ENCODE results near the gene ISCA2. TPM values are rescaled to one million over a fixed set of nuclear protein-coding genes. Genes with fewer than 3 reads are reported as not detected.

The ISCA2 gene
- total and polyA plus RNA-seq, 2 donors (not counting 1 experiment from before 2014, with no cell fraction given) = 14.1 to 28.3 TPM

DNA sequence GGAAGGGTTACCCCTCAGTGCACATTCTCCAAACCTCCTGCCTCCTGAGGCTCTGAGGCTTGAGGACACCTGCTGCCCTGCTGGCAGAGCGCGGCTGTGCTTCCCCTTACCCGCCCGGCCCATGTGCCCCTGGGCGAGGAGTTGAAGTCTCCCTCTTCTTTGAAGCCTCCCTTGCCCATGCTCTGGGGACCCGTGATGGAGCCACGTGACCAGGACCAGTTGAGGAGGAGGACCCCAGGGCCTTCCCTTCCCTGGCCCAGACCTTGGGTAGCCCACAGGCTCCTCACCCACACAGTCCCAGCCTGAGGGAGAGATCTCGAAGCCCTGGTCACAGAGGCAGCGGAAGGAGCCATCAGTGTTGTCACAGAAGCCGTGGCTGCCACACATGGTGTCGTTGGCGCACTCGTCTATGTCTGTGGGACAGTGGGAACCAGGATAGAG is 12.9 kb downstream of the ISCA2 start:
- WGBS (ENCODE audit: insufficient coverage) = 32% methylated on average over 12 of the region's 13 CpGs
- Histone ChIP-seq H3K4me1 (ENCODE audit: control insufficient read depth in 2 of 2, insufficient read depth in 2 of 2, low read length in 2 of 2) (peaks cover 12 to 18% of the 10 kb centered on the region in 2 donors), H3K27ac (ENCODE audit: low read length in 2 of 2) (no peak overlapping the region), H2AFZ (ENCODE audit: insufficient read depth, low read depth, low read length, poor library complexity, severe bottlenecking) (no peak overlapping the region), H3K4me3 (ENCODE audit: control extremely low read depth in 1 of 5, extremely low read depth in 1 of 5, insufficient read depth in 1 of 5, low read depth in 2 of 5, low read length in 4 of 5) (no peak overlapping the region), H3K27me3 (replicated peaks in 1 of 4; ENCODE audit: control extremely low read depth in 1 of 4, control insufficient read depth in 3 of 4, insufficient read depth in 4 of 4, low read length in 3 of 4) (peaks cover 0 to 5% (median 0%) of the 10 kb centered on the region in 4 experiments), H3K4me2 (replicated peaks; ENCODE audit: low read depth, low read length, poor library complexity, severe bottlenecking) (peak overlapping the region; percentile 59), H3K79me2 (ENCODE audit: control insufficient read depth, insufficient read depth, low read length) (no peaks in the 10 kb centered on the region), H4K20me1 (ENCODE audit: control insufficient read depth, insufficient read depth, low read length, poor library complexity, severe bottlenecking) (no peaks in the 10 kb centered on the region), H3K36me3 (replicated peaks in 1 of 2; ENCODE audit: control extremely low read depth in 1 of 2, control insufficient read depth in 1 of 2, extremely low read depth in 1 of 2, insufficient read depth in 2 of 2, low read length in 1 of 2) (no peaks in the 10 kb centered on the region), H3K9ac (ENCODE audit: low read length) (no peak overlapping the region), H3K9me3 (ENCODE audit: control extremely low read depth in 1 of 3, control insufficient read depth in 2 of 3, insufficient read depth in 1 of 3, low read length in 2 of 3) (no peaks in the 10 kb centered on the region)
- ChIA-PET POLR2A (no interaction called here), CTCF (no interaction called here)
- H3K4me3 Mint-ChIP-seq = no peak overlapping the region
- no peaks in the 10 kb centered on the region for H3K9me3 Mint-ChIP-seq (ENCODE audit: insufficient read depth)
- intact Hi-C loops (cut with micrococcal nuclease) = no loop called here
- ATAC-seq (ENCODE audit: low read depth) (peak; percentile 49), DNase-seq (peak; percentile 51)
- TF ChIP-seq, protein P1, sequence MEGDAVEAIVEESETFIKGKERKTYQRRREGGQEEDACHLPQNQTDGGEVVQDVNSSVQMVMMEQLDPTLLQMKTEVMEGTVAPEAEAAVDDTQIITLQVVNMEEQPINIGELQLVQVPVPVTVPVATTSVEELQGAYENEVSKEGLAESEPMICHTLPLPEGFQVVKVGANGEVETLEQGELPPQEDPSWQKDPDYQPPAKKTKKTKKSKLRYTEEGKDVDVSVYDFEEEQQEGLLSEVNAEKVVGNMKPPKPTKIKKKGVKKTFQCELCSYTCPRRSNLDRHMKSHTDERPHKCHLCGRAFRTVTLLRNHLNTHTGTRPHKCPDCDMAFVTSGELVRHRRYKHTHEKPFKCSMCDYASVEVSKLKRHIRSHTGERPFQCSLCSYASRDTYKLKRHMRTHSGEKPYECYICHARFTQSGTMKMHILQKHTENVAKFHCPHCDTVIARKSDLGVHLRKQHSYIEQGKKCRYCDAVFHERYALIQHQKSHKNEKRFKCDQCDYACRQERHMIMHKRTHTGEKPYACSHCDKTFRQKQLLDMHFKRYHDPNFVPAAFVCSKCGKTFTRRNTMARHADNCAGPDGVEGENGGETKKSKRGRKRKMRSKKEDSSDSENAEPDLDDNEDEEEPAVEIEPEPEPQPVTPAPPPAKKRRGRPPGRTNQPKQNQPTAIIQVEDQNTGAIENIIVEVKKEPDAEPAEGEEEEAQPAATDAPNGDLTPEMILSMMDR (IDR thresholded peaks at IDR 0.05) = no peak
- no peak for TF ChIP-seq EZH2 (IDR thresholded peaks at IDR 0.05; ENCODE audit: borderline replicate concordance, insufficient read depth, low read depth, low read length, poor library complexity, severe bottlenecking)
- H3K27me3 Mint-ChIP-seq = peaks cover 10% of the 10 kb centered on the region
- H3K4me1 Mint-ChIP-seq = peaks cover 18% of the 10 kb centered on the region
- H3K27ac Mint-ChIP-seq = no peak overlapping the region

DNA sequence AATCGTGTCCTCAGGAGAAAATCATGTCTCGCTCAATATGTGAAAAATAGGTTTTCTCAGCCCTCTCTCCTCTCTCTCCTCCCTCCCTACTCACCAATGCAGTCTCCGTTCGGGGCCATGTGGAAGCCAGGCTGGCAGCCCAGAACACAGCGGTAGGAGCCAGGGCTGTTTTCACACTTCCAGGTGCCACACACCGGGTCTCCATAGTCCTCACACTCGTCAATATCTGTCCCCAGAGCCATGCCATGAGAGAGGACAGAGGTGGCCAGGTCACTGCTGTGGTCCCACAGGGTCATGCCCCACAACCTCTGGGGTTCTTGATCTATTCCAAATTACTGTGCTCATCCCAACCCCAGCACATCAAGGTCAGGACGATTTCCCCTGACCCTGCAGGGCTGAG is 13.5 kb downstream of the ISCA2 start:
- no peak overlapping the region for H3K4me3 Mint-ChIP-seq
- Histone ChIP-seq H3K36me3 (replicated peaks in 1 of 2; ENCODE audit: control extremely low read depth in 1 of 2, control insufficient read depth in 1 of 2, extremely low read depth in 1 of 2, insufficient read depth in 2 of 2, low read length in 1 of 2) (no peaks in the 10 kb centered on the region), H3K9me3 (ENCODE audit: control extremely low read depth in 1 of 3, control insufficient read depth in 2 of 3, insufficient read depth in 1 of 3, low read length in 2 of 3) (no peaks in the 10 kb centered on the region), H3K27me3 (replicated peaks in 1 of 4; ENCODE audit: control extremely low read depth in 1 of 4, control insufficient read depth in 3 of 4, insufficient read depth in 4 of 4, low read length in 3 of 4) (peaks cover 0 to 5% (median 0%) of the 10 kb centered on the region in 4 experiments), H3K79me2 (ENCODE audit: control insufficient read depth, insufficient read depth, low read length) (no peaks in the 10 kb centered on the region), H3K4me3 (ENCODE audit: control extremely low read depth in 1 of 5, extremely low read depth in 1 of 5, insufficient read depth in 1 of 5, low read depth in 2 of 5, low read length in 4 of 5) (no peak overlapping the region), H3K4me1 (ENCODE audit: control insufficient read depth in 2 of 2, insufficient read depth in 2 of 2, low read length in 2 of 2) (peaks cover 12 to 18% of the 10 kb centered on the region in 2 donors), H2AFZ (ENCODE audit: insufficient read depth, low read depth, low read length, poor library complexity, severe bottlenecking) (no peak overlapping the region), H4K20me1 (ENCODE audit: control insufficient read depth, insufficient read depth, low read length, poor library complexity, severe bottlenecking) (no peaks in the 10 kb centered on the region), H3K27ac (ENCODE audit: low read length in 2 of 2) (no peak overlapping the region), H3K4me2 (replicated peaks; ENCODE audit: low read depth, low read length, poor library complexity, severe bottlenecking) (no peak overlapping the region), H3K9ac (ENCODE audit: low read length) (no peak overlapping the region)
- no peaks in the 10 kb centered on the region for H3K9me3 Mint-ChIP-seq (ENCODE audit: insufficient read depth)
- ATAC-seq (ENCODE audit: low read depth) (no peak), DNase-seq (no peak)
- no peak for TF ChIP-seq EZH2 (IDR thresholded peaks at IDR 0.05; ENCODE audit: borderline replicate concordance, insufficient read depth, low read depth, low read length, poor library complexity, severe bottlenecking)
- TF ChIP-seq, protein P1 (IDR thresholded peaks at IDR 0.05) = no peak
- no peak overlapping the region for H3K27ac Mint-ChIP-seq
- intact Hi-C loops (cut with micrococcal nuclease) = no loop called here
- peaks cover 12% of the 10 kb centered on the region for H3K27me3 Mint-ChIP-seq
- ChIA-PET POLR2A (no interaction called here), CTCF (no interaction called here)
- peaks cover 18% of the 10 kb centered on the region for H3K4me1 Mint-ChIP-seq
- WGBS (ENCODE audit: insufficient coverage) = 86% methylated on average over 6 of the region's 8 CpGs
